Measurements from ENCODE around the gene YWHAE.
"Not testable (repeated sequence)": the region's sequence is repeated elsewhere in the genome, so short reads cannot be mapped to it uniquely, and the experiment has no call there.

Gene YWHAE

GRCh38 chr17:1372618-1373017, 27.4 kb downstream of the YWHAE start:
- no peak overlapping the region for H3K27ac ChIP-seq (ENCODE audit: low read depth, low read length)
- no peaks in the 10 kb centered on the region for H3K27me3 ChIP-seq (ENCODE audit: control insufficient read depth, insufficient read depth, low read length)
- peaks cover 23% of the 10 kb centered on the region for H3K36me3 ChIP-seq (ENCODE audit: control insufficient read depth, insufficient read depth, low read length)
- H3K4me1 ChIP-seq (ENCODE audit: control insufficient read depth, insufficient read depth, low read length) = peaks cover 9% of the 10 kb centered on the region
- H3K9me3 ChIP-seq (ENCODE audit: control insufficient read depth, insufficient read depth, low read depth, low read length) = no peaks in the 10 kb centered on the region
- no peak overlapping the region for H3K9ac ChIP-seq (ENCODE audit: low read length)
- H3K4me3 ChIP-seq (ENCODE audit: low read depth, low read length) = no peak overlapping the region

- no peaks in the 10 kb centered on the region for H3K27me3 ChIP-seq (ENCODE audit: control insufficient read depth, insufficient read depth, low read length)
- H3K4me3 ChIP-seq (ENCODE audit: low read depth, low read length) = no peak overlapping the region
- H3K27ac ChIP-seq (ENCODE audit: low read depth, low read length) = no peak overlapping the region
- H3K9ac ChIP-seq (ENCODE audit: low read length) = no peak overlapping the region
- H3K36me3 ChIP-seq (ENCODE audit: control insufficient read depth, insufficient read depth, low read length) = peaks cover 20% of the 10 kb centered on the region
- H3K9me3 ChIP-seq (ENCODE audit: control insufficient read depth, insufficient read depth, low read depth, low read length) = no peaks in the 10 kb centered on the region
- H3K4me1 ChIP-seq (ENCODE audit: control insufficient read depth, insufficient read depth, low read length) = peaks cover 15% of the 10 kb centered on the region
Measured at GRCh38 chr17:1371893-1372590, 28.0 kb downstream of the YWHAE start.

- no peak overlapping the region for H3K4me3 ChIP-seq (ENCODE audit: low read depth, low read length)
- H3K4me1 ChIP-seq (ENCODE audit: control insufficient read depth, insufficient read depth, low read length) = peaks cover 25% of the 10 kb centered on the region
- H3K9me3 ChIP-seq (ENCODE audit: control insufficient read depth, insufficient read depth, low read depth, low read length) = no peaks in the 10 kb centered on the region
- no peak overlapping the region for H3K9ac ChIP-seq (ENCODE audit: low read length)
- H3K36me3 ChIP-seq (ENCODE audit: control insufficient read depth, insufficient read depth, low read length) = peaks cover 22% of the 10 kb centered on the region
- no peak overlapping the region for H3K27ac ChIP-seq (ENCODE audit: low read depth, low read length)
- H3K27me3 ChIP-seq (ENCODE audit: control insufficient read depth, insufficient read depth, low read length) = no peaks in the 10 kb centered on the region
Measured at GRCh38 chr17:1368588-1368987, 31.4 kb downstream of the YWHAE start.

DNA sequence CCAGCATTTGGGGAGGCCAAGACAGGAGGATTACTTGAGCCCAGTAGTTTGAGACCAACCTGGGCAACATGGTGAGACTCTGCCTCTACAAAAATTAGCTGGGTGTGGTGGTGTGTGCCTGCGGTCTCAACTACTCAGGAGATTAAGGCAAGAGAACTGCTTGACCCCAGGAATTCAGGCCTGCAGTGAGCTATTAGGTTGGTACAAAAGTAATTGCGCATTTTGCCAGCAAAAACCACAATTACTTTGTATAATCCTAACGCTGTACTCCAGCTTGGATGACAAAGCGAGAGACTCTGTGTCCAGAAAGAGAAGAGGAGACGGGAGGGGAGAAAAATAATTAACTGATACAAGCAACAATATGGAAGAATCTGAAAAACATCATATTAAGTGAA, 32.7 kb downstream of the YWHAE start:
- Histone ChIP-seq H3K27ac (ENCODE audit: low read depth, low read length) (no peak overlapping the region), H3K36me3 (ENCODE audit: control insufficient read depth, insufficient read depth, low read length) (peaks cover 25% of the 10 kb centered on the region), H3K4me1 (ENCODE audit: control insufficient read depth, insufficient read depth, low read length) (peaks cover 20% of the 10 kb centered on the region), H3K4me3 (ENCODE audit: low read depth, low read length) (no peak overlapping the region), H3K9me3 (ENCODE audit: control insufficient read depth, insufficient read depth, low read depth, low read length) (no peaks in the 10 kb centered on the region), H3K9ac (ENCODE audit: low read length) (no peak overlapping the region), H3K27me3 (ENCODE audit: control insufficient read depth, insufficient read depth, low read length) (no peaks in the 10 kb centered on the region)

DNA sequence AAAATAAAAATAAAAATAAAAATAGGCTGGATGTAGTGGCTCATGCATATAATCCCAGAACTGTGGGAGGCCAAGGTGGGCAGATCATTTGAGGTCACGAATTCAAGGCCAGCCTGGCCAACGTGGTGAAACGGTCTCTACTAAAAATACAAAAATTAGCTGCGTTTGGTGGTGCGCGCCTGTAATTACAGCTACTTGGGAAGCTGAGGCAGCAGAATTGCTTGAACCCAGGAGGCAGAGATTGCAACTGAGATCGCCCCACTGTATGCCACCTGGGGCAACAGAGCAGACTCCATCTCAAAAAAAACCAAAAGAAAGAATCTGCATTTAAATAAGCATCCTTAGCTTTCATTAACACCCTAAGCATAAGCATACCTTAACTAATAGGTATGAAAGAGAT, 33.8 kb downstream of the YWHAE start:
- Histone ChIP-seq H3K36me3 (ENCODE audit: control insufficient read depth, insufficient read depth, low read length) (peaks cover 36% of the 10 kb centered on the region), H3K27me3 (ENCODE audit: control insufficient read depth, insufficient read depth, low read length) (no peaks in the 10 kb centered on the region), H3K9ac (ENCODE audit: low read length) (no peak overlapping the region), H3K9me3 (ENCODE audit: control insufficient read depth, insufficient read depth, low read depth, low read length) (no peaks in the 10 kb centered on the region), H3K4me3 (ENCODE audit: low read depth, low read length) (no peak overlapping the region), H3K4me1 (ENCODE audit: control insufficient read depth, insufficient read depth, low read length) (peaks cover 19% of the 10 kb centered on the region), H3K27ac (ENCODE audit: low read depth, low read length) (no peak overlapping the region)

DNA sequence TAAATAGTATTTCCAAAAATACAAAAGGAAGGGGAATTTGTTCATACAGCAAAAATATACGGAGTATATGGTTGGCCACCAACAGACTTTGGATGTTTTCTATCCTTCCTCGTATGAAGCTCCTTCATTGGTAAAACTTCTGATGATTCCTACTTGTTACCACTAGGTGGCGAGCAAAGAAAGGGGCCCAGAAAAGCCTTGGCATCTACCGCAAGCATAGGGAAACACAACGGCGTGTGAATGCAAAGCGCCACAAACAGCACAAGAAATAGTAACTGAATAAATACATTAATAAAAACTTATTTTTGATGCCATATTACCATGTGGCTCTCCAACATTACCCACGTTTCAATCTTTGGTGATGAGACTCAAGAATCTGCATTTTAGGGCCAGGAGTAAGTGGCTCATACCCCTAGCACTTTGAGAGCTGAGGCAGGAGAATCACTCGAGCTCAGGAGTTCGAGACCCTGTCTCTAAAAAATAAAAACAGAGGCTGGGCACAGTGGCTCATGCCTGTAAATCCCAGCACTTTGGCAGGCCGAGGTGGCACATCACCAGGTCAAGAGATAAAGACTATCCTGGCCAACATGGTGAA, 34.5 kb downstream of the YWHAE start:
- no peak overlapping the region for H3K27ac ChIP-seq (ENCODE audit: low read depth, low read length)
- peaks cover 19% of the 10 kb centered on the region for H3K4me1 ChIP-seq (ENCODE audit: control insufficient read depth, insufficient read depth, low read length)
- peaks cover 43% of the 10 kb centered on the region for H3K36me3 ChIP-seq (ENCODE audit: control insufficient read depth, insufficient read depth, low read length)
- H3K9me3 ChIP-seq (ENCODE audit: control insufficient read depth, insufficient read depth, low read depth, low read length) = no peaks in the 10 kb centered on the region
- no peaks in the 10 kb centered on the region for H3K27me3 ChIP-seq (ENCODE audit: control insufficient read depth, insufficient read depth, low read length)
- no peak overlapping the region for H3K9ac ChIP-seq (ENCODE audit: low read length)
- no peak overlapping the region for H3K4me3 ChIP-seq (ENCODE audit: low read depth, low read length)

DNA sequence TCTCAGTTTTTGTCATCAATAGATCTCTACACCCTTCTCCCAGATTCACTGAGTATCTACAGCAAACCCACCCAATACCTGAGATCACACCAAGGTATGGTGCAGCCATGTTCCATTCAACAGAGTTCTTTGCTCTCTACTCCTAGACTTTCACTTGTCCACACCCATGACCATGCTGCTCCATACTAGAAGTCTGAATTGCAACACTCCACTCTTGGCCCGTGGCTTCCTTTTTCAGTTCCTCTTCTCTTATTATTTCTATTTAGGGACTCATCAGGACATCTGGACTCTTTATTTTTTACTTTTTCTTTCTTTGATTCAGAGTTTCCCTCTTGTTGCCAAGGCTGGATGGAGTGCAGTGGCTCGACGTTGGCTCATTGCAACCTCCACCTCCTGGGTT, 37.1 kb downstream of the YWHAE start:
- Histone ChIP-seq H3K9ac (ENCODE audit: low read length) (no peak overlapping the region), H3K27ac (ENCODE audit: low read depth, low read length) (no peak overlapping the region)

GRCh38 chr17:1362065-1362848, 37.8 kb downstream of the YWHAE start:
- Histone ChIP-seq H3K4me3 (ENCODE audit: low read depth, low read length) (no peak overlapping the region), H3K9ac (ENCODE audit: low read length) (no peak overlapping the region), H3K27me3 (ENCODE audit: control insufficient read depth, insufficient read depth, low read length) (no peaks in the 10 kb centered on the region), H3K4me1 (ENCODE audit: control insufficient read depth, insufficient read depth, low read length) (peaks cover 12% of the 10 kb centered on the region), H3K27ac (ENCODE audit: low read depth, low read length) (no peak overlapping the region), H3K9me3 (ENCODE audit: control insufficient read depth, insufficient read depth, low read depth, low read length) (no peaks in the 10 kb centered on the region), H3K36me3 (ENCODE audit: control insufficient read depth, insufficient read depth, low read length) (peaks cover 71% of the 10 kb centered on the region)

More for the DNA sequence above, 37.1 kb downstream of the YWHAE start:
- H3K36me3 ChIP-seq (ENCODE audit: control insufficient read depth, insufficient read depth, low read length) = peaks cover 64% of the 10 kb centered on the region
- peaks cover 17% of the 10 kb centered on the region for H3K4me1 ChIP-seq (ENCODE audit: control insufficient read depth, insufficient read depth, low read length)
- no peaks in the 10 kb centered on the region for H3K27me3 ChIP-seq (ENCODE audit: control insufficient read depth, insufficient read depth, low read length)
- H3K9me3 ChIP-seq (ENCODE audit: control insufficient read depth, insufficient read depth, low read depth, low read length) = no peaks in the 10 kb centered on the region
- H3K4me3 ChIP-seq (ENCODE audit: low read depth, low read length) = no peak overlapping the region

GRCh38 chr17:1360975-1361374, 39.0 kb downstream of the YWHAE start:
- Histone ChIP-seq H3K27ac (ENCODE audit: low read depth, low read length) (no peak overlapping the region), H3K36me3 (ENCODE audit: control insufficient read depth, insufficient read depth, low read length) (peaks cover 80% of the 10 kb centered on the region), H3K9ac (ENCODE audit: low read length) (no peak overlapping the region), H3K27me3 (ENCODE audit: control insufficient read depth, insufficient read depth, low read length) (no peaks in the 10 kb centered on the region), H3K4me1 (ENCODE audit: control insufficient read depth, insufficient read depth, low read length) (peaks cover 5% of the 10 kb centered on the region; the same call in 1 of the 2 replicates), H3K9me3 (ENCODE audit: control insufficient read depth, insufficient read depth, low read depth, low read length) (no peaks in the 10 kb centered on the region), H3K4me3 (ENCODE audit: low read depth, low read length) (no peak overlapping the region)

- H3K36me3 ChIP-seq (ENCODE audit: control insufficient read depth, insufficient read depth, low read length) = peaks cover 85% of the 10 kb centered on the region
- H3K4me3 ChIP-seq (ENCODE audit: low read depth, low read length); H3K4me1 ChIP-seq (ENCODE audit: control insufficient read depth, insufficient read depth, low read length); H3K27ac ChIP-seq (ENCODE audit: low read depth, low read length); H3K27me3 ChIP-seq (ENCODE audit: control insufficient read depth, insufficient read depth, low read length); H3K9me3 ChIP-seq (ENCODE audit: control insufficient read depth, insufficient read depth, low read depth, low read length); H3K9ac ChIP-seq (ENCODE audit: low read length): not testable (repeated sequence)
Measured at GRCh38 chr17:1360315-1360714, 39.7 kb downstream of the YWHAE start.

DNA sequence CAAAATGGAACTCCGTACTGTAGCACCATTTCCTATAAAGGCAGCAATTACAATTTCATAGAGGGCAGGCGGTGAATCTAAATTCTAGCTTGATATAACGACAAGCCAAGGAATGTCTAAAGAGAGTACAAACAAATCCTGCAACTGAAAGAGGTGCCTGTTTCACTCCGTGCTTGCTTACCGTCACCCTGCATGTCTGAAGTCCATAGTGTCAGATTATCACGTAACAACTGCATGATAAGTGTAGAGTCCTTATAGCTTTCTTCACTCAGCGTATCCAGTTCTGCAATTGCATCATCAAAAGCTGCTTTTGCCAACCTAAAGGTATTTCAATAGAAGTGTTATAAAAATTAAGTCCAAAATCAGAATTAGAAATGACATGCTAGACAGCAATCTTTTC, 46.0 kb downstream of the YWHAE start:
- Histone ChIP-seq H3K36me3 (ENCODE audit: control insufficient read depth, insufficient read depth, low read length) (peaks cover 81% of the 10 kb centered on the region), H3K27me3 (ENCODE audit: control insufficient read depth, insufficient read depth, low read length) (no peaks in the 10 kb centered on the region), H3K9ac (ENCODE audit: low read length) (no peak overlapping the region), H3K27ac (ENCODE audit: low read depth, low read length) (no peak overlapping the region), H3K4me3 (ENCODE audit: low read depth, low read length) (no peak overlapping the region), H3K9me3 (ENCODE audit: control insufficient read depth, insufficient read depth, low read depth, low read length) (no peaks in the 10 kb centered on the region), H3K4me1 (ENCODE audit: control insufficient read depth, insufficient read depth, low read length) (no peaks in the 10 kb centered on the region)

Measured in HUES6 (cell line).